Measurements from ENCODE around the gene KLHDC2. TPM values are rescaled to one million over a fixed set of nuclear protein-coding genes. Genes with fewer than 3 reads are reported as not detected.
"Not testable (repeated sequence)": the region's sequence is repeated elsewhere in the genome, so short reads cannot be mapped to it uniquely, and the experiment has no call there.

KLHDC2 gene
- polyA plus RNA-seq (2011; rRNA removed) = 59.8 and 81.6 TPM in 2 replicates
- 30.0 and 41.5 TPM in 2 replicates for polyA minus RNA-seq (2011; rRNA and poly(A)+ RNA removed)

DNA sequence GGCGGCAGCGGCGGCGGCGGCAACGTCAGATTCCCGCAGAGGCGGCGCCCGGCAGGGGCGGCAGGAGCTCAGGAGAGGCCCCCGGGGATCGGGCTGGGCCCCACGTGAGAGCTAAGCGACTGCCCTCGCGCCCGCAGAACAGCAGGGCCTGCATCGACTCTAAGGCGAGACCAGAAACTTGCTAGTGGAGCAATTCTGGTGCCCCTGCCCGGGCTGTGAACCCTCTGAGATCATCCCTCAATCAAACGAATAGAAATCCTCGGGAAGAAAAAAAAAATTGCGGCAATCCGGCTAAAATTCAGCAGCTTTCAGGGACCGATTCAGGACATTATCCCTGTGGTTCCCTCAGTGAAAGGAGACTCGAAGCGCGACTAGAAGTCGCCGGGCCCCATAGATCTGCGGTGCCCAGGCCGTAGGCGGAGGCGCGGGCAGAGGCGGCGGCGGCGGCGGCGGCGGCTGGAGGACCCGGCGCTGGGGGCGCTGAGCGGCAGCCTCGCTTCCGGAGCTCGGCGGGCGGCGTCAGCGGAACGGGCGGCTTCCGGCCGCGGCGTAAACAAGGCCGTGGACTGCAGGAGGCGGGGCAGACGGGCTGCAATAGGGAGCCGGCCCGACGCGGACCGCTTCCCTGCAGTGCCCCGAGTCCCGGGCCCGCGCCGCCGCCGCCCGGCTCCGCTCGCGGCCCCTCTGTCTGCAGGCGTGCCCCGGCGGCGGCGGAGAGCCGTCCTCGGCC lies at the start of gene KLHDC2:
TSS of gene KLHDC2 (plus strand) at position 583 of the 730 bp plus-strand sequence. CDS start 316 bp downstream, outside the sequence.
- no peak for TF ChIP-seq CTCF (IDR thresholded peaks at IDR 0.05; ENCODE audit: low read depth, low read length)
- H3K4me3 ChIP-seq (ENCODE audit: low read depth, low read length) = peak within 1 kb of the TSS; percentile 97
- DNase-seq (ENCODE audit: low read depth, low spot score) = peak; percentile 67
- ChIA-PET POLR2A (interaction anchor here (0.6 to 3.4 kb wide), 14 partner anchors 48 to 306 kb away, joined by 3 to 41 read pairs (median 4); partner anchors contain the start of genes DNAAF2, KLHDC1, MGAT2 and POLE2), CTCF (interaction anchor here (0.6 to 8.8 kb wide), 12 partner anchors 22 to 381 kb away, joined by 3 to 50 read pairs (median 4); partner anchors contain the start of genes DNAAF2 and NEMF)
- no peaks in the 10 kb centered on the region for H3K27me3 ChIP-seq (ENCODE audit: control insufficient read depth, insufficient read depth, low read length)
- peak within 1 kb of the TSS; percentile 96 for H3K27ac ChIP-seq (ENCODE audit: low read depth, low read length)
- no peaks in the 10 kb centered on the region; the same call in 1 of the 2 replicates for H3K9me3 ChIP-seq (ENCODE audit: control insufficient read depth, insufficient read depth, low read length)

DNA sequence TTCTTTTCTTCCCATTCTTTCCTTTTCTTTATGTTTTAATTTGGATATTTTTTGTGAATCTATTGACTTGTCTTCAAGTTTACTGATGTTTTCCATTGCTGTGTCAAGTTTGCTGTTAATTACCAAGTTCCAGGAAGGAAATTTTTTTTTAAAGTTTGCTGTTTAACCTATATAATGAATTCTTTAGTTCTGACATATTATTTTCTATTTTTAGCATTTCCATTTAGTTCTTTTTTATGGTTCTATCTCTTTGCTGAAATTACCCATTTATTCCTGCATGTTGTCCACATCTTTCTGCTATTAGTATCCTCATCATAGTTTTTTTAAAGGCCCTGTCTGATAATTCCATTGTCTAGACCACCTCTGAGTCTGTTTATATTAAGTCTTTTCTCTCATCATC lies 47.2 kb upstream of the KLHDC2 start:
- no peak for TF ChIP-seq CTCF (IDR thresholded peaks at IDR 0.05; ENCODE audit: low read depth, low read length)
- ChIA-PET POLR2A (no interaction called here), CTCF (no interaction called here)
- DNase-seq (ENCODE audit: low read depth, low spot score) = no peak
- Histone ChIP-seq H3K4me3 (ENCODE audit: low read depth, low read length) (no peak overlapping the region), H3K9me3 (ENCODE audit: control insufficient read depth, insufficient read depth, low read length) (no peaks in the 10 kb centered on the region), H3K27me3 (ENCODE audit: control insufficient read depth, insufficient read depth, low read length) (no peaks in the 10 kb centered on the region), H3K27ac (ENCODE audit: low read depth, low read length) (no peak overlapping the region)

DNA sequence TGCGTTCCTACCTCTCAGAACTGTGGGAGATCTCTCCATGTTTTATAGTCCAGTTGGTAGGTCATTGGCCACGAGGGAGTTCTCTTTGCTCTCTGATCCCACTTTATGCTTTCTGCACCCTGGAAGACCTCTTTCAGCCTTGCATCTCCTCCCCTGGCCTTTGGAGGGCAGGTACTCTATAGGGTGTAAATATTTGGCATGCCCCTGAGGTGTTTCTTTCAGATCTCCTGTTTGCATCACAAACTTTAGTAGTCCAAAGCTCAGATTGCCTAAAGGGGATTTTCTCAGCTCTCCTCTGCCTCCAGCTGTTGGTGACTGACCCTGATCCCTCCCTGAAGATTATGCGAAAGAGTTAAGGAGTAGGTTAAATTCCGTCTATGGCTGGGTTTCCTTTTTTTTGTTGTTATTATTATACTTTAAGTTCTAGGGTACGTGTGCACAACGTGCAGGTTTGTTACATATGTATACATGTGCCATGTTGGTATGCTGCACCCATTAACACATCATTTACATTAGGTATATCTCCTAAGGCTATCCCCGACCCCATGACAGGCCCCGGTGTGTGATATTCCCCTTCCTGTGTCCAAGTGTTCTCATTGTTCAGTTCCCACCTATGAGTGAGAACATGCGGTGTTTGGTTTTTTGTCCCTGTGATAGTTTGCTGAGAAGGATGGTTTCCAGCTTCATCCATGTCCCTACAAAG lies 46.1 kb upstream of the KLHDC2 start:
- POLR2A ChIA-PET; H3K4me3 ChIP-seq (ENCODE audit: low read depth, low read length); H3K9me3 ChIP-seq (ENCODE audit: control insufficient read depth, insufficient read depth, low read length); H3K27me3 ChIP-seq (ENCODE audit: control insufficient read depth, insufficient read depth, low read length); DNase-seq (ENCODE audit: low read depth, low spot score); H3K27ac ChIP-seq (ENCODE audit: low read depth, low read length); CTCF ChIA-PET: not testable (repeated sequence)

- CTCF ChIA-PET = no interaction called here
- H3K27me3 ChIP-seq (ENCODE audit: control insufficient read depth, insufficient read depth, low read length) = no peaks in the 10 kb centered on the region
- H3K9me3 ChIP-seq (ENCODE audit: control insufficient read depth, insufficient read depth, low read length) = no peaks in the 10 kb centered on the region
- no peak overlapping the region for H3K4me3 ChIP-seq (ENCODE audit: low read depth, low read length)
- TF ChIP-seq CTCF (IDR thresholded peaks at IDR 0.05; ENCODE audit: low read depth, low read length) = no peak
- no peak overlapping the region for H3K27ac ChIP-seq (ENCODE audit: low read depth, low read length)
- POLR2A ChIA-PET = no interaction called here
- no peak for DNase-seq (ENCODE audit: low read depth, low spot score)
These were observed 40.8 kb upstream of the KLHDC2 start for GRCh38 chr14:49727171-49727570.

DNA sequence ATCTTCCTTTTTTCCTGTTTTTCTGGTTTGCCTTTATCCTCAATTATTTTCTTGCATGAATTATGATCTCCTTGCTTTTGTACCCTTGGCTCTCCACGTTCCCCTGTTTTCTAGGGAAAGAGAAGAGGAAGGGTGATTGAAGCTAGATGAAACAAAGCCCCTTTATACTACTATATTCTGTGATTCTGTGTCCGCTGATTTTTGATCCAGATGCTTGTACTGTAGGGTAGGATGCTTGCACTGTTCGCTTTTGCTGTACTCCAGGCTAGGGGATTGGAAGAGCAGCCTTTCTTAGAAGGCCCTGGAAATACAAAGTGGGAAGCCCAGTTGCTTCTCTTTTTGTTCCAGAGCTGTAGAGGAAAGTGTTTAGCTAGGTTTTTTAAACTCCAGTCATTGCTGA lies 35.1 kb upstream of the KLHDC2 start:
- no peak for DNase-seq (ENCODE audit: low read depth, low spot score)
- ChIA-PET POLR2A (no interaction called here), CTCF (no interaction called here)
- Histone ChIP-seq H3K27me3 (ENCODE audit: control insufficient read depth, insufficient read depth, low read length) (no peaks in the 10 kb centered on the region), H3K4me3 (ENCODE audit: low read depth, low read length) (no peak overlapping the region), H3K9me3 (ENCODE audit: control insufficient read depth, insufficient read depth, low read length) (no peaks in the 10 kb centered on the region), H3K27ac (ENCODE audit: low read depth, low read length) (no peak overlapping the region)
- no peak for TF ChIP-seq CTCF (IDR thresholded peaks at IDR 0.05; ENCODE audit: low read depth, low read length)

All from AG04450 (cell line).